Measurements from ENCODE around the gene STC2.

STC2 gene

DNA sequence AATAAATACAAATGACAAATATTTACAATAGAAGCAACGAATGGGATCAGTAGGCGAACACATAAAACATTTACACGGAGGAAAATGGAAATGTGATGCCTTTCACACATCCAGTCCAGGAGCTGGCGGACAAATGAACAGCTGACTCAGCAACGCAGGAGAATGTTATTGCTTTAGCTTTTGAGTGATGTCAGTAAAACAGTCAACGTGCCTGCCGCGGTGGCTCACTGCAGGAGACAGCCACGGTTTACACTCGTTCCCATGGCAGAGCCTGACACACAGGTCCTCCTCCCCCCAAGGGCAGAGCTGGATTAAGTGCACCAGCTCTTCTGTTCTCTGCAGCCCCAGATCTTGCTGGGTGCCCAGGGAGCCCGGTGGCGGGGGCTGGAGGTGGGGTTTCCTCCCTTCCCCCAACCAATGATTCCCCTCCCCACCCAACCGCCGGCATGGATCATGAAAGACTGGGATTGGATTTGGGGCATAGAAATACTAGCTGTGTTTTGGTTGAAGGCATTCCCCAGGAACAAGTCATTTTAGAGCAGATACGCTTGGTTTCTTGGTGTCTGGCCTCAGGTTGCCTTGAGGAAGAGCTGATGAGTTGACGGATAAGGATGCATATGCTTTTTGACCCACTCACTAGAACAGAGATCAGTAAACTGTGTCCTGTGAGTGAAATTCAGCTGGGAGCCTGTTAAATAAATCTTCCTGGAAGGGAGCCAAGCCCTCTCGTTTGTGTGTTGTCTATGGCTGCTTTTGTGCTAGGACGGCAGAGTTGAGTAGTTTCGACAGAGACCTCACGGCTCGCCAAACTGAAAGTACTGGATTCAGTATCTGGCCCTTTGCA lies 12.5 kb downstream of the STC2 start:
- CTCF ChIA-PET, result interaction anchor here (1.2 to 9.2 kb wide), 4 partner anchors 12 to 257 kb away, joined by 3 to 80 read pairs (median 12); partner anchors contain the start of gene STC2
- no peak for TF ChIP-seq CTCF (IDR thresholded peaks at IDR 0.05; ENCODE audit: control extremely low read depth, extremely low read depth, low read depth, missing control alignments)
- no peak for DNase-seq (ENCODE audit: extremely low spot score)
- POLR2A ChIA-PET, result no interaction called here

DNA sequence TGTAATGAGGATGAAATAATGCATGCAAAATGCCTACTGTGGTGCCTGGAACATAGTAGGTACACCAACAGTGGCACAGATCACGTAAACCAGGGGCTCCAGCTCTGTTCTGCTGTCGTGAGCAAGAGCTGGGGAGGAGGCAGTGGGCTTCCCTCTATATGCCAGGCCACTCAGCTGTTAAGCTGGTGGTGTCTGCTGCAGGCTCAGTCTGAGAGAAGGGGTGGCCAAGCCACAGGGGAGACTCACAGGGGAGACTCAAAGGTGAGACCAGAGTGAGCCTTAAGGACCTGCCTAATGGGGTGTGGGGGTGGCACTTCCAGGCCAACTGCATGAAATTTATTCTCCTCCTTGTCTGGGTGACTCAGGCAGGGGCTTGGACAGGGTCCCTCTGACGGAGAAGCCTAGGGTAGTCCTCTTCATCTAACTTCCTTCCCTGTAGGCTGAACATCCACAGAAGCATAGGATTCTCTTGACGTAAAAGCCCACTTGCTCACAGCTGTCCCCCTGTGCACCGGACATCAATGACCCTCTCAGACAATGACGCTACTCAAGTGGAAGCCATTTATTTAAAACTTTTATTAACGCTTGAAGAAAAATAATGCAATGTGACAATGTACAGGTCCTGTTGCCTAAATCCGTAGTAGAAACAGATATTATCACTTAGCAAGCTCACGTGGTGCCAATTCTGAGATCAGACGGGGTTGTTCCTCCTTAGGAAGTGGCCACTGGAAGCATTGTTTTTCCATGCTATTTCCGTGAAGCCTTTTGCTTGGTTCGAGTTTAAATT lies 13.9 kb downstream of the STC2 start:
- ChIA-PET CTCF (interaction anchor here (1.5 to 9.2 kb wide), 3 partner anchors 17 to 258 kb away, joined by 3 to 80 read pairs (median 19); partner anchors contain the start of gene STC2), POLR2A (no interaction called here)
- TF ChIP-seq CTCF (IDR thresholded peaks at IDR 0.05; ENCODE audit: control extremely low read depth, extremely low read depth, low read depth, missing control alignments), result no peak

GRCh38 chr5:173313351-173313801 lies 14.8 kb downstream of the STC2 start:
- CTCF ChIA-PET, result interaction anchor here (2.2 to 4.1 kb wide), 2 partner anchors 10 to 18 kb away, joined by 7 to 19 read pairs; no protein-coding TSS in a partner anchor
- no peak for TF ChIP-seq CTCF (IDR thresholded peaks at IDR 0.05; ENCODE audit: control extremely low read depth, extremely low read depth, low read depth, missing control alignments)

More for the DNA sequence above, 13.9 kb downstream of the STC2 start:
- no peak for DNase-seq (ENCODE audit: extremely low spot score)

DNA sequence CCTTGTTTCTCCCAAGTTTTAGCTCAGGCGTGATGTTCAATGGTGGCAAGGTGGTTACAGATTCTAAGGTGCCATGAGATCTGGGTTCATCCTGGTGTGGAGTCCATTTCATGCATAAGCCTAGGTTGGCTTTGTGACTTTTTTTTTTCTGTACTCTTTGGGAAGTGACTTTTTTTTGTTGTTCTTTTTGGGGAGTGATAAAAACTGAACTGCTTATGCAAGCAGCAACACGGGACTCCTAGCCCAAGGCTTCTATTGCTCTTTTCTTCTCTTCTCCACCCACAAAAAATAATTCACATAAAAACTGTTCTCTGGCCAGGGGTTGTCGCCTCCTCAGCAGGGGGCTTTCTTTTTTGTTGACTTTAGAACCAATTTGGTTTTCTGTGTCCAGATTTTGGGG lies 15.4 kb downstream of the STC2 start:
- ChIA-PET CTCF (interaction anchor here (1.5 to 2.2 kb wide), 4 partner anchors 8 to 260 kb away, joined by 4 to 11 read pairs (median 6); no protein-coding TSS in a partner anchor), POLR2A (no interaction called here)
- TF ChIP-seq CTCF (IDR thresholded peaks at IDR 0.05; ENCODE audit: control extremely low read depth, extremely low read depth, low read depth, missing control alignments), result no peak
- no peak for DNase-seq (ENCODE audit: extremely low spot score)

More at GRCh38 chr5:173313351-173313801, 14.8 kb downstream of the STC2 start:
- POLR2A ChIA-PET, result no interaction called here
- DNase-seq (ENCODE audit: extremely low spot score), result no peak

- CTCF ChIA-PET, result interaction anchor here (1.0 to 2.2 kb wide), 7 partner anchors 8 to 598 kb away, joined by 3 to 11 read pairs (median 6); no protein-coding TSS in a partner anchor
Observed at GRCh38 chr5:173311818-173312585, 16.2 kb downstream of the STC2 start.

More at GRCh38 chr5:173311818-173312585, 16.2 kb downstream of the STC2 start:
- no peak for DNase-seq (ENCODE audit: extremely low spot score)
- no peak for TF ChIP-seq CTCF (IDR thresholded peaks at IDR 0.05; ENCODE audit: control extremely low read depth, extremely low read depth, low read depth, missing control alignments)
- POLR2A ChIA-PET, result no interaction called here

Measured in GM10248 (cell line).